A204.1 (cell line): ENCODE measurements around the gene DOCK6.

Source experiments
- FAIRE-seq: peaks from 2 replicates; lab custom pipeline; 2012; peaks lifted over from hg19 to GRCh38; lab: Jason Lieb, UNC

Gene DOCK6

DNA sequence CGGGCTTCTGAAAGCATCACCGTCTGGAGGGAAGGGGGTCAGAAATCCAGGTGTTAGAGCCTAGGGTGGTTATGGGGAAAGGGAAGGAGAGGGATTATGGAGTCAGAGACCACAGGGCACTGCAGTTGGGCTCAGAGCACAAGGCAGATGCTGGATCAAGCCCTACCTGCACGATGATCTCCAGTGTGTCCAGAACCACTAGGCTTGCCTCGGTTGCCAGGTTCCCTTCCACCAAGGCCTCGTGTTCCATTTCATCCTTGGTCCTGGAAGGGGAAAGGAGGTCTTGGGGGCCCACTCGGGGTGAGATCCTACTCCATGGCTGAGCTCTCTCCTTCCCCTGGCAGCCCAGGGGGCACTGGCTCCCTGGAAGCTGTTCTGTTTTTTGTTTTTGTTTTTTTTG, 47.9 kb downstream of the DOCK6 start:
- no peak for FAIRE-seq

DNA sequence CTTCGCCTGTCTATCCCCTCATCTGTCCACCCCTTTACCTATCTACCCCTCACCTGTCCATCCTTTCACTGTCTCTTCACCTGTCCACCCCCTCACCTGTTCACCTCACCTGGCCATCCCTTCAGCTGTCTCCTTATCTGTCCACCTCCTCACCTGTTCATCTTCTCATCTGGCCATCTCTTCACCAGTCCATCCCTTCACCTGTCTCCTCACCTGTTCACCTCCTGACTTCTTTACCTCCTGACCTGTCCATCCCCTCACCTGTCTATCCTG, 51.7 kb downstream of the DOCK6 start:
- FAIRE-seq = no peak

DNA sequence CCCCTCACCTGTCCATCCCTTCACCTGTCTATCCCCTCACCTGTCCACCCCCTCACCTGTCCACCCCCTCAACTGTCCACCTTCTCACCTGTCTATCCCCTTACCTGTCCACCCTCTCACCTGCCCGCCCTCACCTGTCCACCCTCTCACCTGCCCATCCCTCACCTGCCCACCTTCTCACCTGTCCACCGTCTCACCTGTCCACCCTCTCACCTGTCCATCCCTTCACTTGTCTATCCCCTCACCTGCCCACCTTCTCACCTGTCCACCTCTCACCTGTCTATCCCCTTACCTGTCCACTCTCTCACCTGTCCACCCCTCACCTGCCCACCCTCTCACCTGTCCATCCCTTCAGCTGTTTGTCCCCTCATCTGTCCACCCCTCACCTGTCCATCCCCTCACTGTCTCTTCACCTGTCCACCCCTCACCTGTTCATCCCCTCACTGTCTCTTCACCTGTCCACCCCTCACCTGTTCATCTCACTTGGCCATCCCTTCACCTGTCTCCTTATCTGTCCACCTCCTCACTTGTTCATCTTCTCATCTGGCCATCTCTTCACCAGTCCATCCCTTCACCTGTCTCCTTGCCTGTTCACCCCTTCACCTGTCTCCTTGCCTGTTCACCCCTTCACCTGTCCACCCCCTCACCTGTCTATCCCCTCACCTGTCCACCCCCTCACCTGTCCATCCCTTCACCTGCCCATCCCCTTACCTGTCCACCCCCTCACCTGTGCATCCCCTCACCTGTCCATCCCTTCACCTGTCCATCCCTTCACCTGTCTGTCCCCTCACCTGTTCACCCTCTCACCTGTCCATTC, 52.3 kb downstream of the DOCK6 start:
- FAIRE-seq = no peak

DNA sequence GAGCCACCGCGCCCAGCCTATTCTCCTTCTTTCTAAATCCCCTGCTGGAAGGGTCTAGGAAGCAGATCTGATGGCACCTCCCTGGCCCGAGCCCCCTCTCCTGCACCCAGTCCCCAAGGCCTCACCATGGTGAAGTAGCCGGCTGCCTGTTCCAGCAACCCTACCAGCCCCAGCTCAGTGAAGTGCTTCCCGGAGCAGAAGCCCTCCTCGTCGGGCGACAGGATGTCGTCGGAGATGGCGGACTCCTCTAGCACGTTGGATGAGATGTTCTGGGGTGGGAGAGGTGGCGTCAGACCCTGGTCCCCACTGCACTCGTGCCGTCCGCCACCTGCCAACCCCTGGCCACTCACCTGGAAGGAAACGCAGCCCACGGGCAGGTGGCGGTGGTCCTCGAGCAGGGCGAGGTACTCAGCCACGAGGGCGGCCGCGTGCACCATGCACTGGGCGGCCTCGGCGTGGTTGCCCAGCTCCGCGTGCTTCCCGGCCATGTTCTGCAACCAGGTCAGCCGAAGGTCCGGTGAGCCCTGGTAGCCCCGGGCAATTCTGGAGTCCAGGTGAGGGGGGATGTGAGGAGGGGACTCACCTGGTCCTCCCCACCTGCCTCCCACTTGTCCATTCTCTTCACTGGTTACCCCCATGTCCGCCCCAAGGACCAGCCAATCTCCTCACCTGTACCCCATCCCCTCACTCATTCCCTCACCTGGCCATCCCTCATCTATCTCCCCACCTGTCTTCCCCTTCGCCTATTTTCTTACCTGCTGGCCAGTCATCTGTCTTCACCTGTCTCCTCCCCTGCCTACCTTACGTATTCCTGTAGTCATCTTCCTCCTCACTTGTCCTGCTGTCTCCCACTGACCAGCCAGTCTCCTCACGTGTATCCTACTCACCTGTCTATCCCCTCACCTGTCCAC, 53.5 kb downstream of the DOCK6 start:
- no peak for FAIRE-seq

DNA sequence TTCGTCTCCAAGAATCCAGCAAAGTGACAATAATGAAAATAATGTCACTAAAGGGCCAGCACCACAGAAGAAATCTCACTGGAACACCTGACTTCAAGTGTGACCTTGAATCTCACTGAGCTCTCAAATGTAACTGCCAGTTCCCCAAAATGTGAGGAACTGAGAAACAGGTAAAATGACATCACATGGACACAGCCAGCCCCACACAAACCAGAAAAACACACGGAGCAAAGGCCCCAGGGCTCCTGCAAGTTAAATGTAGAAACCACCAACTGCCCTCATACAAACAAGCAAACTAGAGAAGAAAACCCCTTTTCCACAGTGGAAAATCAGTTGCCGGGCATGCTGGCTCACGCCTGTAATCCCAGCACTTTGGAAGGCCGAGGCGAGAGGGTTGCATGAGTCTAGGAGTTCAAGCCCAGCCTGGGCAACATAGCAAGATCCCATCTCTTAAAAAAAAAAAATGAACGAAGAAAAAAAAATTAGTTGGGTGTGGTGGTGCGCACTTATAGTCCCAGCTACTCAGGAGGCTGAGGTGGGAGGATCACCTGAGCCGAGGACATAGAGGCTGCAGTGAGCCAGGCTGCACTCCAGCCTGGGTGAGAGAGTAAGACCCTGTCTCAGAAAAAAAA, 56.3 kb downstream of the DOCK6 start:
- FAIRE-seq = no peak

DNA sequence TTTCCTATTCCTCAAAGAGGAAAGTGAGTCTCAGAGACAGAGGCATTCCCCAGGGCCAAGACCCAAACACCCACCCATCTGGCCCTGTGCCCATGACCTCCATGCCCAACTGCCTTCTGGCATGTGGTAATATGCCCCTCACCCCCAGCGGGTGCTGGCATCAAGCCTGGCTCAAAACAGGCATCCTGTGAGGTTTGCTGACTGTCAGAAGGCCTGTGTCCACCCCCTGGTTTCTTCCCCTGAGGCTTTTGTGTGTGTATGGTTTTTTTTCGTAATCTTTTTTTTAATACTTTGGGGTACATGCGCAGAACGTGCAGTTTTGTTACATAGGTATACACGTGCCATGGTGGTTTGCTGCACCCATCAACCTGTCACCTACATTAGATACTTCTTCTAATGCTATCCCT, 57.4 kb downstream of the DOCK6 start:
- FAIRE-seq = no peak

DNA sequence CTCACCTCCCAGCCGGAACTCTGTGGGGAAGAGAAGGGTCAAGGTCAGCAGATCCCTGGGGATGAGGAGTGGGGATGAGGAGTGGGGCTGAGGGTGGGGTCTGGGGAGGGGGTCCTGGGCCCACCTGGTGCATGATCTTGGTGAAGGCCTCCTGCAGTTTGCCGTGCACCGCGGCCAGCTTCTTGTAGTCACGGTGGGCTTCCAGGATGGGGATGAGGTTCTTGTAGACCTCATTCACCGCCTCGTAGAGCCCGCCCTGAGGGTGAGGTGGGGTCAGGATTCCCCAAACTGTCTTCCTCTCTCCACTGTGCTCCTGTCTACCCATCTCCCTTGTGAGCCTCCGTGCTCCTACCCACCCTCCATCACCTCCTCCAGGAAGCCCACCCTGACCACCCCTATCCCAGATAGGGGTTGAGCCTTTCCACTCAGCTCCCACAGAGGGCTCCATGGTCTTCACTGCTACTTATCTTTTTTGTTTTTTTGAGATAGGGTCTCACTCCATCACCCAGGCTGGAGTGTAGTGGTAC, 58.2 kb downstream of the DOCK6 start:
- FAIRE-seq = no peak

DNA sequence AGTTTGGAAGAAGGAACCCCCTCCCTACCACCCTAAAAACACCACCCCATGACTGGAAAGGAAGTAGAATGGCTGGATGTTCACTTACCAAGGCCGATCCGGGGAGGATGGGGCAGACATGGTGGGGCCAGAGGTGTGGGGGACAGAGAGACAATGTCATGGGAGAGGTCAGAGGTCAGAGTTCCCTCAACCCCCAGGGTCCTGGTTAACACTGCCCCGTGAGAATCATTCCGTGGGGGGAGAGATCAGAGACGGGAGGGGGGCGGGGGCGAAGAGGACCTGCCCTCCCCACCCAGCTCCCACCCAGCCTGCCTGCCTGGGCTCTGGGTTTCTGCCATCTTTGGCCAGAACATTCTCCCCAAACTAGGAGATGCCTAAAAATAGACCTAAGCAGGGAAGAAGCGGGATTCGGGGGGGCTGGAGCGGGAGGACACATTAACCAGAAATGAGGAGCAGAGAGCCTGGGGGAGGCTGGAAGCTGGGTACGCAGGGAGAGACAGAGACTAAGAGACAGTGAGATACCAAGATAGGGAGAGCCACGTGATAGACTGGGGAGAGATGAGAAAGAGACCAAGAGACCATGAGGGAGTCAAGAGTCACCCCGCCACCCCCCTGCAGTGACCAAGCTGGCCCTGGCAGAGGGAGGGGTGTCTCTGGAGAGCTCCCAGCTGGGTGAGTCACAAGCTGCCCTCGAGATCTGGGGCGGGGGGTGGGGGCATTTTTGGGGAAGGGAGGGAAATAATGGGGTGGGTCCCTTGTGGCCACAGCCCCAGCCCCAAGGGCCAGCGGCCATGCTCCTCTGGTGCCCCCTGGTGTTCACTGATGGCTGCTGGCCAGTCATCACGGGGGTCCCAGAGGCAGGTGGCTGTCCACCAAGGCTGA, 58.9 kb downstream of the DOCK6 start:
- no peak for FAIRE-seq

DNA sequence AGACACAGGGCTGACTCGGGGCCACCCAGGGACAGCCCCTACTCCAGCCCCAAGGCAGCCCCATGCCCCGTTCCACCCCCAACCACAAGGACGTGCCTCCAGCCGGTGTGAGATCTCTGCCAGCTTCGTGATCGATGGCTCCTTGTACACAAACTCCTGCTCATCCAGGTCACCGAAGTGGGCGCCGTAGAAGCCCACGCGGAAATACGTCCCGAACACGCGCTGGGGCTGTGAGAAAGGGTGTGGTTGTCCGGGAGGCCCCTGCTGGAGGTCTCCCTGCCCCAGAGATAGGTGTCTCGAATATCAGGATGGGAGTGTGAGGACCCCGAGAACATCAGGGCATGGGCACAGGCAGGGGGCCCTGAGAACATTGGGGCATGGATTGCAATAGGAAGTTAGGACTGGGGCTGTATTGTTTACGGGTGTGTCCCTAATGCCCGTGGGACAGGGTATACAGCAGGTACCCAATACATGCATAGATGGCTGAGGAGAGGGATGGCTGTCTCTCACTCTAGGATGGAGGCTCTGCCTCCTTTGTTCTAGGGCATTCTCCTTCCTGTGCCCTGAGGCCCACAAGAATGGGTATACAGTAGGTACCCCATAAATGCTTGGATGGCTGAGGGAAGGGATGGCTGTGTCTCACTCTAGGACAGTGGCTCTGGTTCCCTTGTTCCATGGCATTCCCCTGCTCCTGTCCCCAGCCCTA, 59.7 kb downstream of the DOCK6 start:
- no peak for FAIRE-seq

DNA sequence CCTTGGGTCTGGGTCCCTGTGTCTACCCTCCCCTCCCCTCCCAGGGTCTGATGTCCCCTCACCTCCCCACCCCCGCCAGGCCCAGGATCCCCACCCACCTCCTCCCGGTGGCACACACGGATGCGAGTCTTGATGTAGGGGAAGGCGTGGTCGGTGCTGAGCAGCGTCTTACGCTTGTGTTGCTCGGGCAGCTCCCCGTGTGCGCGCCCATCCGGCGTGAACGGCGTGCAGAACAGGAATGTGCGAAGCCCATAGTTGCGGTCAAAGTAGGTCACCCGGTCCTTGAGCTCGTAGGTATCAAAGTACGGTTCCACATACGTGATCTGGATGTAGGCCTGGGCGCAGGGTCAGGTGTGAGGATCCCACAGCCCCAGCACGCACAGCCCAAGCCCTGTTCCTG, 60.5 kb downstream of the DOCK6 start:
- FAIRE-seq = no peak

DNA sequence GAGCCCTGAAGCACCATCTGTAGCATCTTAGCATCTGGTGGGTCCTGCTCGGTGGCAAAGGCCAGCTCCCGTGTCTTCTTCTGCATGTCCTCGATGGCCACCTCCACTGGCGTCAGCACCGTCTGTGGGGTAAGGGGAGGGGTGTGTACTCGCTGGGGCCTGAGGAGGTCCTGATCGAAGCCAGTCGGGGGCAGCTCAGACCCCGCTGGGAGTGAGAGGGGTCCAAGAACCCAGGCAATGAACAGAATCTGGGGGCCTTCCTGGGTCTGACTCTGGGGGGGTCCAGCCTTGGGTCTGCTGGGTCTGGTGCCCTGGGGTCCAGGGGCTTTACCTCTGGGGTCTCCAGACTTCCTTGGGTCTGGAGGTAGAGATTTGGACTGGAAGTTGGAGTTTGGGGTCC, 61.4 kb downstream of the DOCK6 start:
- FAIRE-seq = no peak

DNA sequence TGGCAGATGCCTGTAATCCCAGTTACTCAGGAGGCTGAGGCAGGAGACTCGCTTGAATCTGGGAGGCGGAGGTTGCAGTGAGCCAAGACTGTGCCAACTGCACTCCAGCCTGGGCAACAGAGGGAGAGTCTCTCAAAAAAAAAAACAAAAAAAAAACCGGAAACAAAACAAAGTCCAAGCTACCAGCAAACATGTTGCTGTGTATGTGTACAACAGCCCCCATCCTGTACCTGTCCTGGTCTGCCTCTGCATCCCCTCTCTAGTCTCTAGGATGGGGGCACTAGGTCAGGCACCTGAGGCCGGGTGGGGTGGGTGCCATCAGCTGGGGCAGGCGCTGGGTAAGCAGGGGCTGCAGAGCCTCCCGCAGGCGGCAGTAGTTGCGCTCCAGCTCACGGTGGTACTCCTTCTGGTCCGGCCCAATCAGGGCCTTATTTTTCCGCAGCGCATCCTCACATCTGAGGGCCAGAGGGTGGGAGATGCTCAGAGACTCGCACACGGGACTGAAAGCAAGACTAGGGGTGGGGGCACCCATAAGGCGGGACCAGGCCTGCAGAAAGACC, 62.2 kb downstream of the DOCK6 start:
- FAIRE-seq = no peak

DNA sequence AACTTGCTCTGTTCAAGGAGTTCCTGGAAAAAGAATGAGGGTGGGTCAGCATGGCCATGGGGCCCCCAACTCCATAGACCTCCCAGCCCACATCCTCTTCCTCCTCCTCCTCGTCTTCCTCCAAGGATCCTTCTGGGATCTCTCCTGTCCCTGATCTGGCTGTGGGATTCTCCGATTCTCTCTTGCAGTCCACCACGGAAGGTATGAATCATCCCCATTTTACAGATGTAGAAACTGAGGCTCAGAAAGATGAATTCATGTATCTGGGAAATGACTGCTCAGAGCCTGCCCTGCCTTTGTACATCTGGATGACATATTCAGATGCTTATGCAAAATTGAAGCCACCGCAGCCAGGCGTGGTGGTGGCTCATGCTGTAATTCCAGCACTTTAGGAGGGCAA, 62.8 kb downstream of the DOCK6 start:
- FAIRE-seq = no peak

DNA sequence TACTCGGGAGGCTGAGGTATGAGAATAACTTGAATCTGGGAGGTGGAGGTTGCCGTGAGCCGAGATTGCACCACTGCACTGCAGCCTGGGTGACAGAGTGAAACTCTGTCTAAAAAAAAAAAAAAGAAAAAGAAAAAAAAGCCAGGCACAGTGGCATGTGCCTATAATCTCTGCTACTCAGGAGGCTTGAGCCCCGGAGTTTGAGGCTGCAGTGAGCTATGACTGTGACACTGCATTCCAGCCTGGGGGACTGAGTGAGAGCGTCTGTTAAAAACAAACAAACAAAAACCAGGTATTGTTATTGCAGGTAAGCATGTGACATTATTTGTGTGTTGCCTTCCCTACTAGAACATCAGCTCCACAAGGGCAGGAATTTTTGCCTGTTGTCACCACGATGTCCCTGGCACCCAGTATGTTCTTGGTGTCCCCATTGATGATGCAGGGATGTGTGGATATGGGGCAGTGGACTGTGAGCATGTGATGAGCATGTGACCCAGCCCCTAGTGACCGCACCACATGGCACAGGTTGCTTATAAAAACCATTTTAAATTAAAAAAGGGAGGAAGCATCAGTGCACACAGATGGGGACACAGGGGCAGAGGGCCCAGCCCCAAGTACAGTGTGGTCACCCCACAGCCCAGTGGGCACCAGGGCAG, 63.4 kb downstream of the DOCK6 start:
- no peak for FAIRE-seq

DNA sequence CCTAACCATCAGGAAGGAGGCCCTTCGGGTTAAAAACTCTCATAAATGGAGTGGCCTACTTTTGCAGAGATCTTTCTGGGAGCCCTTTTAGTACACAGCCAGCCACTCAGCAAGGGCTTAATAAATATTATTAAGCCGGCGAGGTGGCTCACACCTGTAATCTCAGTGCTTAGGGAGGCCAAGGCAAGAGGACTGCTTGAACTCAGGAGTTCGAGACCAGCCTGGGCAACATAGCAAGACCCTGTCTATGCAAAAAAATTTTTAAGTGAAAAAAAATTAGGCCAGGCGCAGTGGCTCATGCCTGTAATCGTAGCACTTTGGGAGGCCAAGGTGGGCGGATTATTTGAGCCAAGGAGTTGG, 64.2 kb downstream of the DOCK6 start:
- FAIRE-seq = no peak

DNA sequence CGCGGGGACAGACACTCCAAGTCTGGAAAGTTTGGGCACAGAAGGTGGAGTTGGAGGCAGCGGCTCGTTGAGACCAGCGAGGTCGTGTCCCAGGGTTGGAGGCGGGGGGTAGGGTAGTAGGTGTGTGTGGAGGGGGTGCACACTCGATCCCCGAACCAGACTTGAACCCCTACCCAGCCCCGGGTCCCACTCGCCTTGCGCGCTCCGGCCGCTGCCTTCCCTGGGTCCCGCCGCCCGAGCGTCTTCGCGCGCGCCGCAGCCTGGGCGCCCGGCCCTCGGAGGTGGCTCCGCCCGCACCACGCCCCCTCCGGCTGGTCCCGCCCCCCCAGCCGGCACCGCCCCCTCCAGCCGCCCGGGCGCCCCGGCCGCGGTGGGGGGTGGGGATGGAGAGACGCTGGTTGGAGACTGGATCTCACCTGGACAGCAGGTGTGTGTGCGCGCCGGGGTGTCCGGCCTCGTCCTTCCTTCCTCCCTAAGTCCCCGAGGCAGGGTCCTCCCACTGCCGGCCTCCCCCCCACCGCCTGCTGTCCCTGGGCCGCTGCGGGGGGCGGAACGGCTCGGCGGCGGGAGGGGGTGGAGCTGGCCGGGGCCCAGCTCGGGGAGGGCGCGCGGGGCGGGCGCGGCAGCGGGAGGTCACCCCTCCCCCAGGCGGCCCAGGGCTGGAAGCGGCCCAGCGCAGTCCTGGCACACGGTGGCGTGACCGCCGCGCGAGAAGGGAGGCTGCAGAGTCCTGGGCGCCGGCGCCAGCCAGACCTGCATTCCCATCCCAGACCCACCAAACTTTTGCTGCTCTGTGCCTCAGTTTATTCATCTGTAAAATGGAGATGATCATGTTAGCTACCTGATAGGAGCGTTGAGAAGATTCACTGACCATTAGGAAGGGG, 64.8 kb downstream of the DOCK6 start, which contains the start of gene KANK2:
TSS of gene KANK2 (minus strand) at position 255 of the 884 bp plus-strand sequence. CDS start 3,034 bp downstream, outside the sequence.
- FAIRE-seq = no peak

DNA sequence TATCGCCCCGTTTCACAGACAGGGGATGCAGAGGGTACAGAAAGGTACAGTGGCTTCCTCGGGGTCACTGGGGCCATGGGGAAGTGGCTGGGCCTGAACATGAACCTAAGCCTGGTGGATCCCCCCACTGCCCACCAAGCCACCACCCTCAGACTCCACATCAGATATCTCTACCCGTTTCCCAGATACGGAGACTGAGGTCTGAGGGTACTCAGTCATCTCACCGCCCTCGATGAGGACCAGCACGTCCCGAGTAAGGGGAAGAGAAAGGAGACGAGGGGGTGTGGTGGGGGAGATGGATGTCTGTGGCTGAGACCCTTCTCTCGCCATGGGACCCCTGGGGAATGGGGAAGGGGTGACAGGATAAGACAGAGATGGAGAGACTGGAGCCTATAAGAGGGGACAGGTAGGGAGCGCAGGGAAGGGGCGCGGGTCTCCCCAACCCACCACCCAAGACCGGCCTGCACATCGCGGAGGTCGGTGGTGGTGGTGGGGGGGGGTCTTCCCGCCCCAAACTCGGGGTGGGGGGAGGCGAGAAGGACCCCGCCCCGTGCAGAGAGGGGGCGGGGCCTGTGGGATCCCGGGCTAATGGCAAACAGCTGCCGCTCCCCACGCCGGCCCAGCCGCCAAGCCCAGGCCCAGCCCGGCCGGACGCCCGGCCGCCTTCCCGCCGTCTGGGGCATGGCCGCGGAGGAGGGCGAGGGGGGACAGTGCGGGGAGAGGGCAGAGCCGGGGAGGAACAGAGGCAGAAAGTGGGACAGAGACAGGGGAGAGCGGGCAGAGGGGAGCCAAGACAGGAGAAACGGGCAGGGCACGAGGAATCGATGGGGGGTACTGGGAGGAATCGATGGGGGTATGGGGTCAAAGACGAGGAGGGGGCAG, 65.7 kb downstream of the DOCK6 start:
- FAIRE-seq = no peak

DNA sequence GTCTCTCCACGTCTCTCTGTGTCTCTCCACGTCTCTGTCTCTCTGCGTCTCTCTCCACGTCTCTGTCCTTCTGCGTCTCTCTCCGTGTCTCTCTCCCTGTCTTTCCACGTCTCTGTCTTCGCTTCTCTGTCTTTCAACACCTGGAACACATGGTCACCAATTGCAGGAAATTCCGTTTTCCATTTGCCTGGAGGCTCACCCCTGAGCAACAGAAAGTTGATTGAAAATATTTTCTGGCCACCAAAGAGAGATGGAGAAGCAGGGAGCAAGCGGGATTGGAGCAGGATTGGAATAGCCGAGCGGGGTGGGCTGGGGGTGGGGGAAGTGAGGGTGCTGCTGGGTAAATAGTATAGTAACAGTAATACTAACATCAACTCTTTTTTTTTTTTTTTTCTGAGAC, 66.6 kb downstream of the DOCK6 start:
- FAIRE-seq = no peak
